Cerebellar nuclear complex (tissue), 1 donor: Measurements from ENCODE around the gene IL6R.

Experiments
- DNase-seq, 2 experiments: peaks; one replicate each; lab custom pipeline; 2025; lab: John Stamatoyannopoulos, UW

The IL6R gene

DNA sequence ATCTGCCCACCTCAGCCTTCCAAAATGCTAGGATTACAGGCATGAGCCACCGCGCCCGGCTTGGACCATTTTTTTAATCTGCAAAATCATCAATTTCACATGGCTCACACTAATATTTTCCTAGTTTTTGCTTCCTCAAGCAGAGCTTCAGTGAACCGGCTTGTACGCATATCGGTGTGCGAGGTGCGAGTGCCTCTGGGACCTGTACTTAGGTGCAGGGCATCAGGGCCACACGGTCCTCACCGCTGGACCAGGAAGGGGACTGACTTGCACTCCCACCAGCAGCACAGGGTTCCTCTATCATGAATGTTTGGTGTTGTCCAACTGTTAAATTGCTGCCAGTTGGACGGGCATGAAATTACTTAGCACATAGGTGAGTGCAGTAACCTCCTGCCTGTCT is 112.5 kb downstream of the IL6R start:
- DNase-seq: no peak
